ENCODE results near the gene KCNK1.

KCNK1 gene

GRCh38 chr1:233640179-233640578, 26.3 kb downstream of the KCNK1 start:
- DNase-seq = no peak

DNA sequence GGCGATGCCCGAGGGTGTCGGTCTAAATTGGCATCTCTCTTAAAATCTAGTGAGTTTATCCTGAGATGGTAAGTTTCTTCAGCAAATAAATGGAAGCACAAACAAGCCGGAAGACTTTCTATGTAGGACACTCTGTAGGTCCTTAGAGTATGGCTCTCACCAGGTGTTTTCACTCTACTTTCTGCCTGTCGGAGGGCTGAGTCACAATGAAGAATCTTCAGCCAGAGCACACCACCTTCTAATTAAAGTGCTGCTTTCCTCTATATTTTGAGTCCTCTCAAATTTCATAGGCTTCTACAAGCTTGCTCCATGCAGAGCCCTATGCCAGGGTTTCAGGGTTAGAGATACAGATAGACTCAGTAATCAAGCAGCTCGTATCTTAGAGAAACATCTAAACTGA, 27.1 kb downstream of the KCNK1 start:
- no peak for DNase-seq

GRCh38 chr1:233647073-233647472, 33.2 kb downstream of the KCNK1 start:
- DNase-seq = no peak

DNA sequence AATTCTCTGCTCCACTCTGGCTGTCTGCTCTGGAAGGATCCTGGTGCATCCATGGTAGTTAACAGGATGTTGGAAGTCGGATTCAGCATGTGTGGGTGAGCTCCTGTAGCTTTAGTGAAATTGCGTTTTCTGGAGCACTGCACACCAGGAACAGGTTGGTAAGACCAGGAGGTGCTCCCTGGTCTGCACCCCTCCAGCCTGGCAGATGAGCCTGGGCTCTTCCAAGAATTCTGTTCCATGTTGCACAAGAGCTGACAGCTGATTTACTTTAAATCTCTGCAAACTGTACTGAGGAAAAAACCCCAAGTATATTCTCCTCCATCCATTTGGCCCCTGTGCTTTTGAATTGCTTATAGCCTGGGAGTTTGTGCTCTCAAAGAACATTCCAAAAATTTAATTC, 33.7 kb downstream of the KCNK1 start:
- no peak for DNase-seq

DNA sequence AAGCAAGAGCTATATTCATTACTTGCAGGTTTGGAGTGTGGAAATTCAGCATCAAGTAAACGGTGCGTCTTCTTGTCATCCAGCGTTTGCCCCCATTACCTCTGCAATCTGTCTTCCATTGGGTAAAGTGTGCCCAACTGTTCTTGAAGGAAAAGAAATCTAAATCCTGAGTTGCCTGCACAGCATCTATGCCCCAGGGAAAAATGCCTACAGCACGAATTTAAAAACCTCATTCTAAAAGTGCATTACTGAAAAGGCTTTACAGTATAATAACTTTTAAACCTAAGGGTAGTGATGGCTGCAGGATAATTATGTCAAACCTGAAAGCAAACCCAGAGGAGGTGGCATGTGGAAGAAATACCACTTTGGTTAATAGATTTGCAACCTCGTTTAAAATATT, 37.2 kb downstream of the KCNK1 start:
- no peak for DNase-seq

- no peak for DNase-seq
Measured at GRCh38 chr1:233651563-233652233, 37.8 kb downstream of the KCNK1 start.

DNA sequence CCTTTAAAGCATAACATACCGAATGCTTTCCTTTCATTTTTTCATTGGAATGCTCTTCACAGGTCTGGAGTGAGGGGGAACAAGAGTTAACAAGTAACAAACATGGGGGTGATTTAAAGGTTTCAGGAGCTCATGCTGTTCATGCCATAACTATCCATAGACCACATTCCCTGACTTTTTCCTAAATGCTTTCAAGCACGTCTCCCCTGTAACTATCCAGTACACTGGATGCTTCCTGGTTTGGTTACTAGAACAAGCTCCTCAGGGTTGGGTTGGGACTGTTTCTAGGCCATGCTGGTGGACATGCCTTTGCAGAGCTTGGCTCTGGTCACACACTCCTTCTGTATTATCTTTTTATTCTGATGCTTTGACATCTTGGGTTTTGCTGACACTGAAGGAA, 38.6 kb downstream of the KCNK1 start:
- DNase-seq = no peak

- DNase-seq = no peak
Measured at GRCh38 chr1:233654658-233655280, 40.9 kb downstream of the KCNK1 start.

DNA sequence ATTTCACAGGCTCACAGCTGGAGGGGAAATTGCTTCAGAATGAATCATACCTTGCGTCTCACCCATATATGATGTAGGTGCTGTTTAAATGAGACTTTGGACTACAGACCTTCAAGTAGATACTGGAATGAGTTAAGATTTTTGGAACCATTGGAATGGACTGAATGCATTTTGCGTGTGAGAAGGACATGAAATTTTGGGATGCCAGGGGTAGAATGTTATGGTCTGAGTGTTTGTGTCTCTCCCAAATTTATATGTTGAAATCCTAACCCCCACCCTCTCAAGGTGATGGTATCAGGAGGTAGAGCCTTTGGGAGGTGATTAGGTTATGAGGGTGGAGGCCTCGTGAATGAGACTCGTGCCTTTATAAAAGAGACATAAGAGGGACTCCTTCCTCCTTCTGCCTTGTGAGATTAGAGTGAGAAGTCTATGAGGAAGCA, 41.4 kb downstream of the KCNK1 start:
- DNase-seq = no peak

GRCh38 chr1:233656032-233656635, 42.2 kb downstream of the KCNK1 start:
- DNase-seq = no peak

GRCh38 chr1:233656687-233657086, 42.8 kb downstream of the KCNK1 start:
- DNase-seq = no peak

DNA sequence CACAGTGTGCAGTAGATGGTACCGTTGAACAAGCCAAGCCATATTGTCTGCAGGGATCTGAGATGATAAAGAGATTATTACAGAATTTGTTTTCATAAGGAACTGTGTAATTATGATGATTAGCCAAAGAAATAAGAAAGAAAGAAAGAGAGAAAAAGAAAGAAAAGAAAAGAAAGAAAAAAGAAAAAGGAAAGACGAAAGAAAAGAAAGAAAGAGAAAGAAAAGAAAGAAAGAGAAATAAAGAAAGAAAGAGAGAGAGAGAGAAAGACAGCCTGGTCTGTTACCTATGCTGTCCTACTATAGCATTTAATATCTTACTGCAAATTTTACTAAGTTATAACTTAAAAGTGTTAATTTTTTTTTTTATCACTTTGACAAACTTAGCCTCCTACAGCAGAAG, 43.6 kb downstream of the KCNK1 start:
- no peak for DNase-seq

DNA sequence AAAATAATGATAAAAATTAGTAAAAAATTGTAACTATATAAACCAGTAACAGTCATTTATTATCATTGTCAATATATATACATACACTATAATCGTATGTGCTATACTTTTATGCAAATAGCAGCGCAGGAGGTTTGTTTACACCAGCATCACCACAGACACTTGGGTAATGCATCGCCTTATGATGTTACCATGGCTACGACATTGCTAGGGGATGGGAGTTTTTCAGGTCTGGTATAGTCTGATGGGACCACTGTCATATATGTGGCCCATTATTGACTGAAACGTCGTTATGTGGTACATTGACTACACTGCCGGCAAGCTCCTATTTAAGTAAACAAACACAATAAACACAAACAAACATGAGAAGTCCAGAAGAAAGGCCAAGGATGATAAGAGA, 45.6 kb downstream of the KCNK1 start:
- no peak for DNase-seq

- DNase-seq = no peak
Measured at GRCh38 chr1:233661376-233662159, 47.7 kb downstream of the KCNK1 start.

DNA sequence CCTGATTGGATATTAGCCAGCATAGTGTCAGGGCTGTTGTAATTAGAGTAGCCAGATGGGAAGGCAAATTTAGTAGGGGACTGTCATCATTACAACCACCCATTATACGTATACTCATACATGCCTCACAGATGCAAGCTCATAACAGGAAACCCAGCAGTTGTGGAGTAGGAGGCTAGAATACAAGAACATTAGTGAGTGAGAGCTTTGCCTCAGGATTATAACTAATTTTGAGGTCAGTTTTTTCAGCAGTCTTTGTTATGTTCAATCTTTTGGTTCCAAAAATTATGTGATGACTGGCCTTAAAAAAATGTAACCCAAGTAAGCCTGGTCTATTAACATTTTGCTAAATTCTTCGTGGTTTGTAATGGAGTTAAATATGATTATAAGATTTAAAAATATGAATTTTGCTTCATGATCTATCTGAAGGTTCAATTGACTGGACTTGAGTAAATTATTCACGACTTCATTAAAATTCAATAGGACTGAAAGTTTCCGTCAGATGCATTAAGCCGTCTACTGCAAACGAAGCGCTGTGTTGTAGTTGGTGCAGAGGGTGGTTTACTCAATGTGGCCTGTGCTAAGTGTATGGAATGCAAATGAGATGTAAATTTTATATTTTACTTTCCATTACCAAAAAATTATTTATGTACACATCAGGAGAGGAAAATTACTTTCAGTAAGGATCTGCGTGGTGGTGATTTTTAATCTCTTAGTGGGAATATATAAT, 48.8 kb downstream of the KCNK1 start:
- no peak for DNase-seq

GRCh38 chr1:233664253-233664652, 50.3 kb downstream of the KCNK1 start:
- DNase-seq = no peak

DNA sequence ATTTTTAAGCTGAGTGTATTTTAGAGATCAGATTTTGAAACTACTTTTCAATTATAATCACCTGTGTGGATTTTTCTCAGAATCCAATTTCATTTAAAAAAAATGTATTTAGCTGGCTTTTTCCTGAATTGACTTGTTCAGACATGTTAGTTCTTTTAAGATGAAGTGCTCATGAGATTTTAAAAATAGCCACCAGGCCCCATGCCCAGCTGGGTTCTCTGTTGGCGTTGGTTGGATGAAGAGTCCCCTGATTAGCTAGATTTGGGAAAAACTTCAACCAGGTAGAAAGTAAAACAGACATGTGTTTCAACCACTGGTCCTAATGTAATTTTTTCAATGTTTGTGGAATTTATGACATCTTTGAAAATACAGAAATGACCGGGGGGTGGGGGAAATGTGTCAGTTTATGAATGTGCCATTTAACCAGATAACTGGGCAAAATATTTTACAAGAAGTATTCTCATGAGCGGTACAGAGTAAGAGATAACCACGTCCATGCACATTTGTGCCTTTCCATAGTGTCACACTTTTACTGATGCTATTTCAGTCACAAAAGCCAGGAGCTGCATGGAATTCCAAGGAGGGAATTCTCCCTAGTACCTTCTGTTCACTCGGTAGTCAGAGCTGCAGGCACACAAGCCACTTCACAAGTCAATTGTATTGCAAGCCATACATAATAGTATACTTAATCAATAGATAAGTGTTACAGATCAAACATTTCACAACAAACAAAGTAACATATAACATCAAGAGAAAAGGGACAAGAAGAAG, 51.1 kb downstream of the KCNK1 start:
- no peak for DNase-seq

DNA sequence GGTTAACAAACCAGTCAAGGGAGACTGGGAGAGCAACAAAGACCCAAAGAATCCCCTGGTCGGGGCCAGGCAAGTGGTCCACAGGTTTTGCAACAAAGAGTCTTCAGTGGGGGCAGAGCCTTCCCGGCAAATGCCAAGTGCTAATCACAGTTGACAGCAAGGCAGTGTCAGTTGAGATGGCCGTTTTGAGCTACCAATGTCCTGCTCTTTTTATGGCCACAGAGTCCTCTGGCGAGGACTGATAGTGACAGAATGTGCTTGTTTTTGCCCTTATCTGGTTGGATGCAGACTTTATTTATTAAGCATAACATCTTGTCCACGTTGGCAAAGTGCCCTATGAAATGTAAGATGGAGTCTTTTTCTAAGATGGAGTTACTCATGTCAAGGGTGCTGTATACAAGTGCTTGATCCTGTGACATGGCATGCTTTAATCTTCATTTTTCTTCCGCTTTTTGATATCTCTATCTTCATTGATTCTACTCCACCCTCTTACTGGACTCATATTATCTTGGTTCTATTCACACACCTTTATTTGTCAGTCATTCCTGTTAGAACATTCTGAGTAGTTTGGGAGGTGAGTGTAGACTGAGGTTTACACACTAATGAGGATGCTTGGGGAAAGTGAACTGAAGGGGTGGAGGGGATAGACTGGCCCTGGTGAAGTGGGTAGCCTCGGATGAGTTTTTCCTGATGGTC, 51.8 kb downstream of the KCNK1 start:
- DNase-seq = no peak

DNA sequence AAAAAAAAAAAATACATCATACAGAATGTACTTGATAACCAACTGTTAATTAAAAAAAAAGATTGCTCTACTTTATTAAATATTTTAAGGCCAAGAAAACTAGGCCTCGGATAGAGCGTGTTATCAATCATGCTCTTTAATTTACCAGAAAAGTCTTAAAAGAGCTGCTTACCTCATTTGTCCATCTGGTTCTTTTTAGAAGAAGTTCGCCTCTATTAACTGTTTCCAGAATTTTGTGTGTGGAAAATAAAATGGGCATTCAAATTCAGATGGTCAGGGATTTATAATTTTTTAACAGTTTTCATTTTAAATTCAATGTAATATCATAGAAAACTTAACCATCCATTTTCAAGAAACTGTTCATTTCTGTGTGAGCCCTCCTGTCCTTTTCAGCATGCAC, 53.8 kb downstream of the KCNK1 start:
- no peak for DNase-seq

DNA sequence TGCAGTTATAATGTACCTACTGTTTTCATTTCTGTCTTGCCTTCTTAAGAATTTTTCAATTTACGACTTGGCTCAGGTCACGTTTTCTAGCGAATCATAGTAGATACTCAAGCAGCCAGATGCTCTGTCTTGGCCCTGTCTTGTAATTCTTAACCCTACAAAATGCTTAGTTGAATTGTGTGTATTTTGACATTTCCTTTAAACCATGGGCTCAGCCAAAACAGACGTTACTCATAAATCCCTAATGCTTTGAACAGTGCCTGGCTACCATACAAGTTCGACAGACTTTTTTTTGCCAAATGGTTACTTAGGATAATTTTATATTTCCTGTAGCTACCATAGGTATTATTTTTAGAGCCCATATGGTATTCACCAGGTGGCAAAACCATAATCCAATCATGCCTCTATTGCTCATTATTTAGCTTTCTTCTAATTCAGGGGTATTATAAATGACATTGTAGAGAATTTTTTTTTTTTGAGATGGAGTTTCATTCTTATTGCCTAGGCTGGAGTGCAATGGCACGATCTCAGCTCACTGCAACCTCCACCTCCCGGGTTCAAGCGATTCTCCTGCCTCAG, 54.3 kb downstream of the KCNK1 start:
- DNase-seq = no peak

DNA sequence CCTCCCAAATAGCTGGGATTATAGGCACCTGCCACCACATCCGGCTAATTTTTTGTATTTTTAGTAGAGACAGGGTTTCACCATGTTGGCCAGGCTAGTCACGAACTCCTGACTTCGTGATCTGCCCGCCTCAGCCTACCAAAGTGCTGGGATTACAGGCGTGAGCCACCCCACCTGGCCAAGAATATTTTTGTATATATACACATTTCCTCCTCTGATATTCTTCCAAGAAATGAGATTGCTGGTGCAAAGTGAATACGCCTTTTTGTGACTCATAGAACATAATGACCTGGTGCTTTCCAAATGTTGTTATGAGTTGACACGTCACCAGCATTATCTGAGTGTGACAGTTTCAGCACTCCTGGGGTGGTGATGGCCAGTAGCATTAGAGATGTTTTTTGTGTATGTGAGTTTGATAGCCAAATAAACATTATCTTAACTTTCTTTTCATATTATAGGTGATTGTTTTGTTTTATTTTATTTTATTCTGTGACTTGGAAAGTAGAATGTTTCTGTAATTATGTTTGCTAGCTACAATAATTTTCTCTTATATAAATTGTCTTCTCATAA, 54.9 kb downstream of the KCNK1 start:
- no peak for DNase-seq

All from CD4-positive, alpha-beta T cell treated with Interleukin-21 for 1 hour (primary cell).